ENCODE results near the gene QPCT. TPM values are rescaled to one million over a fixed set of nuclear protein-coding genes. Genes with fewer than 3 reads are reported as not detected.

QPCT gene
- total RNA-seq, 4 donors from 2014 or later: 1.9 to 10.9 (median 5.3) TPM

GRCh38 chr2:37414470-37414949, 70.1 kb downstream of the QPCT start:
- ATAC-seq (ENCODE audit: low FRiP score) (peak; percentile 64), DNase-seq (ENCODE audit: low spot score) (no peak)
- TF ChIP-seq CTCF (IDR thresholded peaks at IDR 0.05): peak in 2 of 3 donors; percentile 78 to 92

- no peak for DNase-seq (ENCODE audit: low spot score)
- no peak for TF ChIP-seq CTCF (IDR thresholded peaks at IDR 0.05)
- no peak for ATAC-seq (ENCODE audit: low FRiP score)
Measured at GRCh38 chr2:37415128-37415820, 70.8 kb downstream of the QPCT start.

- DNase-seq (ENCODE audit: low spot score): no peak
Measured at GRCh38 chr2:37417321-37417720, 72.9 kb downstream of the QPCT start.

GRCh38 chr2:37418956-37419355, 74.5 kb downstream of the QPCT start:
- DNase-seq (ENCODE audit: low spot score) (no peak), ATAC-seq (ENCODE audit: low FRiP score) (no peak)
- TF ChIP-seq CTCF (IDR thresholded peaks at IDR 0.05): no peak

More at GRCh38 chr2:37417321-37417720, 72.9 kb downstream of the QPCT start:
- no peak for ATAC-seq (ENCODE audit: low FRiP score)
- TF ChIP-seq CTCF (IDR thresholded peaks at IDR 0.05): no peak

- no peak for DNase-seq (ENCODE audit: low spot score)
- TF ChIP-seq CTCF (IDR thresholded peaks at IDR 0.05): no peak
- ATAC-seq (ENCODE audit: low FRiP score): no peak
Measured at GRCh38 chr2:37421686-37422085, 77.3 kb downstream of the QPCT start.

GRCh38 chr2:37422816-37423215, 78.4 kb downstream of the QPCT start:
- ATAC-seq (ENCODE audit: low FRiP score): no peak
- DNase-seq (ENCODE audit: low spot score): no peak

More at GRCh38 chr2:37422816-37423215, 78.4 kb downstream of the QPCT start:
- no peak for TF ChIP-seq CTCF (IDR thresholded peaks at IDR 0.05)

Small RNAs within 50 kb of the gene (small RNA-seq; reads per million reads assigned to genes)
- not detected for gene RNU6-939P

Other genes starting within 250 kb of the QPCT start
- 10 to 100 TPM; 19.1 to 46.8 (median 22.5) TPM for gene EIF2AK2, start 187.7 kb upstream of the QPCT start, total RNA-seq
- gene SULT6B1, start 156.0 kb upstream of the QPCT start, total RNA-seq: not detected
- gene CEBPZOS, start 148.1 kb upstream of the QPCT start, total RNA-seq: 10 to 100 TPM; 14.1 to 23.7 (median 20.1) TPM
- gene CEBPZ, start 113.0 kb upstream of the QPCT start, total RNA-seq: 10 to 100 TPM; 30.6 to 67.3 (median 40.9) TPM
- gene NDUFAF7, start 113.0 kb upstream of the QPCT start, total RNA-seq: 10 to 100 TPM; 11.9 to 17.3 (median 12.5) TPM
- gene PRKD3, start 19.8 kb upstream of the QPCT start, total RNA-seq: 10 to 100 TPM; 26.4 to 68.3 (median 42.3) TPM